Urinary bladder (tissue), 4 donors: ENCODE measurements around the gene TBC1D8. TPM values are rescaled to one million over a fixed set of nuclear protein-coding genes. Genes with fewer than 3 reads are reported as not detected.
A peak's percentile ranks its signal among the peaks of the same experiment; 100 is the strongest.

Source experiments
- DNase-seq: peaks from one replicate; pipeline ENCODE4 v3.0.0-alpha.2; 2015; ENCODE audit errors: extremely low spot score
- H3K27ac ChIP-seq: one replicate; pipeline ENCODE4 v1.5.1; 2013; ENCODE audit warnings: low read depth, mild to moderate bottlenecking, moderate library complexity
- H3K36me3 ChIP-seq: one replicate; pipeline ENCODE4 v1.6.1; 2013; ENCODE audit warnings: mild to moderate bottlenecking, moderate library complexity; ENCODE audit not compliant: insufficient read depth
- H3K4me1 ChIP-seq: one replicate; pipeline ENCODE4 v1.6.1; 2013; ENCODE audit warnings: mild to moderate bottlenecking, moderate library complexity; ENCODE audit not compliant: insufficient read depth
- H3K4me3 ChIP-seq: one replicate; pipeline ENCODE4 v1.5.1; 2013; ENCODE audit warnings: low read depth, low read length
- WGBS: extraction: QIAGEN DNeasy Blood & Tissue Kit; methylation state at CpG from one replicate; pipeline ENCODE4 v1.1.7; 2013; 5-methylcytosine and 5-hydroxymethylcytosine counted together
- polyA plus RNA-seq: library from polyadenylated mRNA; stranded (reverse); fragments of 200-250 nt; gene quantifications from one replicate; pipeline ENCODE4 v1.2.3, GENCODE V29; 2013
- total RNA-seq: library from RNA; depleted of rRNA; stranded (reverse); fragments of >200 nt; gene quantifications from one replicate; pipeline ENCODE4 v1.2.3, GENCODE V29; 2014
- donor health status: healthy with polysubstance abuse.
- donor health status: healthy.

The TBC1D8 gene
- total and polyA plus RNA-seq, 2 donors, result 14.0 to 19.0 TPM

DNA sequence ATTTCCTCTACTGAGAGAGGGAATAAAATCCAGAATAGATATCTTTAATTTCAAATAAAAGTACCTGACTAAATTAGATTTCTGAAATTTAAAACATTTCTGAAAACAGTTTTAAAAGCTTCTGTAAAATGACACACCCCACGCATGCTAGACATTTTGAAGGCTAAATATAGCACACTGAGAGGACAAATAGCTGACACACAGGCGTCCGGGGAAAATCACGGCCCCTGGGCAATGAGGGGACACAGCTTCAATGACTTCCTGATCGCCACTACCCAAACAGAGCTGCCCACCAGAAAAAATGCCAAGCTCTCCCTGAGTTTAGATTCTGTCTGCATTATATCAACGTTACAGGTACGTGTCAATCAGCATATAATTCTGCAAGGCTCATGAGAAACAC, 10.9 kb downstream of the TBC1D8 start:
- no peak overlapping the region for H3K27ac ChIP-seq
- WGBS, result 70% methylated on average over 7 of the region's 7 CpGs
- no peak for DNase-seq
- H3K36me3 ChIP-seq, result no peaks in the 10 kb centered on the region
- H3K4me3 ChIP-seq, result no peak overlapping the region
- H3K4me1 ChIP-seq, result peaks cover 1% of the 10 kb centered on the region

DNA sequence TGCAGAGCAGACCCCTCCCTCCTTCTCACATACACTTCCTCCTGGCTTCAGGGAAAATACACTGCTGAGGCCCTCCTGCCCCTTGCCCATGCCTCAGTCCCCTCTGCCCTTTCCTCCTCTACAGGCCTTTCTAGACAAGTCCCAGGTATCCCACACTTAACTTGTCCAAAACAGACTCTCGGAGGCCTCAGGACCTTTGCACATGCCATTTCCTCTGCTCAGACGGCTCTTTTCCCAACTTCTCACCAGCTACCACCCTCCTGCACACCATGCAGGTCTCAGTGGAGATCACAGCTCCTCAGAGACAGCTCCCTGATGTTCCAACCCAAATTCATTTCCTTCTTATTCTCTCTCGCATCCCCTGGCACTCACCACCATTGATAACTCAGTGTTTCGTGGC, 11.7 kb downstream of the TBC1D8 start:
- Histone ChIP-seq H3K27ac (no peak overlapping the region), H3K36me3 (no peaks in the 10 kb centered on the region), H3K4me3 (no peak overlapping the region), H3K4me1 (peaks cover 1% of the 10 kb centered on the region)
- no peak for DNase-seq
- WGBS, result 96% methylated on average over 4 of the region's 4 CpGs

DNA sequence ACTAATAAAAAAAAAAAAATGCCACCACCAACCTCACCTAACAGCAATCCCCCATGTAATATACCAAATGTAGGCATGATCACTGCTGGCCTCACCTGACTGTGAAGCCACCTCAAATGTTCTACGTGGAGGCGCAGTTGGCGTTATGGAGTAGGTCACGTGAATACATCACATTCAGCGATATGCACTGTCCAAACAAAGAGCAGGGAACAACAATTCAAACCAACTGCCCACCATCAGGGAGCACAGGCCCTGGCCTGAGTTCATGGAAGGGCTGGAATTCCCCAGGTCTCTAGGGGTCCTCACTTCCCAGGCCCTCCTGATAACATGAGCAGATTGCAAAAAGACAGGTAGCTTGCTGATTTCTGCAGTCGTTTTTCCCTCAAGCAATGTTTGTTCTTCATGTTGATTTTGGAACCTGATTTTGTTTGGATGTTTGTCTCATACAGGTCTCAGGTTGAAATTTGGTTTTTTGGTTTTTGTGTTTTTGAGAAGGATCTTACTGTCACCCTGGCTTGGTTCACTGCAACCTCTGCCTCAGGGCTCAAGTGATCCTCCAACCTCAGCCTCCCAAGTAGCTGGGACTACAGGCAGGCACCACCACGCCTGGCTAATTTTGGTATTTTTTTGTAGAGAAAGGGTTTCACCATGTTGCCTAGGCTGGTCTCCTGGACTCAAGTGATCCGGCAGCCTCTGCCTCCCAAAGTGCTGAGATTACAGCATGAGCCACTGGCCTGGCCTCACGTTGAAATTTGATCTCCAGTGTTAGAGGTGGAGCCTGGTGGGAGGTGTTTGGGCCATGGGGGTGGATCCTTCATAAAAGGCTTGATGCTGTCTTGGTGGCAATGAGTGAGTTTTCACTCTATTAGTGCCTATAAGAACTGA, 15.5 kb downstream of the TBC1D8 start:
- Histone ChIP-seq H3K4me3 (no peak overlapping the region), H3K4me1 (no peaks in the 10 kb centered on the region), H3K27ac (no peak overlapping the region), H3K36me3 (no peaks in the 10 kb centered on the region)
- 86% methylated on average over 9 of the region's 9 CpGs for WGBS
- no peak for DNase-seq

DNA sequence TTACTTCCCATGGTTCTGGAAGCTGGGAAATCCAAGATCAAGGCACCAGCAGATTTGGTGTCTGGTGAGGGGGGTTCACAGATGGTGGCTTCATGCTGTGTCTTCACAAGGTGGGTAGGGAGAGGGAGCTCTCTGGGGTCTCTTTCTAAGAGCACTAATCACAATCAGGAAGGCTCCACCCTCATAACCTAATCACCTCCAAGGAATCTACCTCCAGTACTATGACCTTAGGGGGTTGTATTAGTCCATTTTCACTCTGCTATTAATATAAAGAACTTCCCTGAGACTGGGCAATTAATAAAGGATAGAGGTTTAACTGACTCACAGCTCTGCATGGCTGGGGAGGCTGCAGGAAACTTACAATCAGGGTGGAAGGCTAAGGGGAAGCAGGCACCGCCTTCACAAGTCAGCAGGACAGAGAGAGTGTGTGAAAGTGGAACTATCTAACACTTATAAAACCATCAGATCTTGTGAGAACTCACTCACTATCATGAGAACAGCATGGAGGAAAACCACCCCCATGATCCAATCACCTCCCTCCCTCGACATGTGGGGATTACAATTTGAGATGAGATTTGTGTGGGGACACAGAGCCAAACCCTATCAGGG, 17.6 kb downstream of the TBC1D8 start:
- Histone ChIP-seq H3K36me3 (no peaks in the 10 kb centered on the region), H3K4me1 (no peaks in the 10 kb centered on the region), H3K27ac (no peak overlapping the region), H3K4me3 (no peak overlapping the region)
- 74% methylated on average over 2 of the region's 2 CpGs for WGBS
- no peak for DNase-seq

DNA sequence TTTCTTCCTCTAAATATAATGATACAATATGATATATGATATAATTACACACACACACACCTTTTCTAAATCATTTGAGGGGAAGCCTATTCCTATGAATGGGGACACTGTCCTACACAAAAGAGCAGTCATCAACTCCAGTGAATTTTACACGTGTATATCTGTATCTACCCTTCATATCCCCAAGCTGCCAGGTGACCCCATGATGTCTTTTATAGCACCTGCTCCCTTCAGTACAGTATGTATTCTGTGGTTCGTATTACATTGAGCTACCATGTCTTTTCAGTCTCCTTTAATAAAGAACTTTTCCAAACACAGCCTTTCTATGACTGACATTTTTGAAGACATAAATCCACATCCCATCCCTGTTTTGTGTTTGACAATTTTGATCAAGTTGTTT, 19.0 kb downstream of the TBC1D8 start:
- no peaks in the 10 kb centered on the region for H3K4me1 ChIP-seq
- no peak overlapping the region for H3K27ac ChIP-seq
- no peak overlapping the region for H3K4me3 ChIP-seq
- 91% methylated on average over 2 of the region's 2 CpGs for WGBS
- DNase-seq, result no peak
- no peaks in the 10 kb centered on the region for H3K36me3 ChIP-seq

DNA sequence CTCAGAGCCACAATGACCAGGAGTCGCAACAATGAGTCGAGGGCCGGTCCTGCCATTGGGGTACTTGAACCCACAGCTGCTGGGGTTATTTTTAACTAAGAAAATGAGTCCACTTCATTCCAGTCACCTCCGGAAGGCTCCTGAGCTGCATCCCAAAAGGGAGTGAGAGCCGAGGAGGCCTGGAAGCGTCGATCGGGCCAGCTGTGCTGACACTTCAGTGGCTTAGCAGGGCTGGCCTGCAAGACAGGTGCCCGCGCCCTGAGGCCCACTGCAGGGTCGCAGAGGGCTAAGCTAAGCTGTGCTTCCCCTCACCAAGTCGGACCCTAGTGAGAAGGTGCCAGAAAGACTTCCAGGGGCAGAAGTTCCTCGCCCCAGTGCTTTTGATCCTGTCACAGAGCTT, 21.1 kb downstream of the TBC1D8 start:
- DNase-seq, result no peak
- Histone ChIP-seq H3K27ac (no peak overlapping the region), H3K4me1 (no peaks in the 10 kb centered on the region), H3K36me3 (no peaks in the 10 kb centered on the region), H3K4me3 (no peak overlapping the region)
- WGBS, result 95% methylated on average over 13 of the region's 13 CpGs

DNA sequence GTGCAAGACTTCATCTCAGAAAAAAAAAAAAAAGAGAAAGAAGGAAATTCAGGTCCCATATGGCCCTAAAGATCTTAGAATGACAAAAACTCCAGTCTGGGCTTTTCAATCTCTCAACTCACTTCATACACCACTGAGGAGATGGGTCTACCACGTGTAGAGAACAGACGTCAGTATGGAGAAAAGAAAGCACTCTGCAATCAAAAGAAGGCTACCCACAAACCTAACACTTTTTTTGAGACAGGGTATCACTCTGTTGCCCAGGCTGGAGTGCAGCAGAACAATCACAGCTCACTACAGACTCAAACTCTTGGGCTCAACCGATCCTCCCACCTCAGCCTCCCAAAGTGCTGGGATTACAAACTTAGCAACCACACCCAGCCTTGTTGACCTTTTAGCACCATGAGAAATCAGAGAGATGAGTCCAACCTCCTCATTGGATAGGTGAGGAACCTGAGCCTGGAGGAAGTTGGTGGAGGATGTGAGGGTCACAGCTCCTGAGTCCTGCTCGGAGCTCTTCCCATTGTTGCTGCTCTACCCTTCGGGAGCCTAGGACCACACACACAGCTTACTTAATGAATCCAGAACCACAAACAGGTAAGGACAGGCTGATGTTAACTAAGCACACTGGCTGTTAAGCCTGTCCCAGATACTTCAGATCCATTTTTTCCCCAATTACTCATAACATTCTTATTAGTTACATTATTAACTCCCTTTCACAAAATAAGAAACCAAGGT, 23.7 kb downstream of the TBC1D8 start:
- Histone ChIP-seq H3K4me3 (no peak overlapping the region), H3K36me3 (no peaks in the 10 kb centered on the region), H3K4me1 (no peaks in the 10 kb centered on the region), H3K27ac (no peak overlapping the region)
- WGBS, result 92% methylated on average over 5 of the region's 5 CpGs
- no peak for DNase-seq

DNA sequence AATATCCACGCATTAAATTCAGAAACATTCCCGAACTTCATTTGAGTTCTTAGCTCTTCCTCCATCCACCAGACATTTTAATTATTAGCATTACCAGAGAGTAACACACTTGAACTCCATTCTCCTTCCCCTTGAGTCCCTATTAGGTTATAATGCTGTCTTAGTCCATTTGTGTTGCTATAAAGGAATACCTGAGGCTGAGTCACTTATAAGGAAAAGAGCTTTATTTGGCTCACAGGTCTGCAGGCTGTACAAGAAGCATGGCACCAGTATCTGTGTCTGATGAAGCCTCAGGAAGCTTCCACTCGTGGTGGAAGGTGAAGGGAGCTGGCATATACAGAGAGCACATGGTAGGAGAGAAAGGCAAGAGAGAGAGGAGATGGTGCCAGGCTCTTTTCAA, 25.4 kb downstream of the TBC1D8 start:
- no peaks in the 10 kb centered on the region for H3K36me3 ChIP-seq
- no peak overlapping the region for H3K4me3 ChIP-seq
- no peaks in the 10 kb centered on the region for H3K4me1 ChIP-seq
- WGBS, result 94% methylated on average over 3 of the region's 3 CpGs
- no peak overlapping the region for H3K27ac ChIP-seq
- DNase-seq, result no peak

DNA sequence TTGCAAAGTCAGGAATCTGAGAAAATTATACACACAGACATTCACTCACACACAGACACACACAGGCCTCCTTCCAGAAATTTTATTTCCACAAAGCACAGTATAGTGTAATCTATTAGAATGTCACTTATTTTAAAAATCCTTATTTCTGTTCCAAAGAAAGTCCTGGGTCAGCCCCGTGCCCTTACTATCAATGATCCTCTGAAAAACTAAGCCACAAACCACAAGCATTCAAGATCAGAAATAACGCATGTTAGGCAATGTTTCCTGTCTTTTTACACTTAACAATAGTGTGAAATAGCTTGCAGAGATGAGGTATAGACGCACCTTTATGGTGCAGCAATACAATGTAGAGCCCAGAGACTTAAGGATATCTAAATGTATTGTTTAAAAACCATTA, 25.8 kb downstream of the TBC1D8 start:
- no peaks in the 10 kb centered on the region for H3K4me1 ChIP-seq
- H3K36me3 ChIP-seq, result no peaks in the 10 kb centered on the region
- H3K4me3 ChIP-seq, result no peak overlapping the region
- 53% methylated on average over 3 of the region's 3 CpGs for WGBS
- H3K27ac ChIP-seq, result no peak overlapping the region
- no peak for DNase-seq

DNA sequence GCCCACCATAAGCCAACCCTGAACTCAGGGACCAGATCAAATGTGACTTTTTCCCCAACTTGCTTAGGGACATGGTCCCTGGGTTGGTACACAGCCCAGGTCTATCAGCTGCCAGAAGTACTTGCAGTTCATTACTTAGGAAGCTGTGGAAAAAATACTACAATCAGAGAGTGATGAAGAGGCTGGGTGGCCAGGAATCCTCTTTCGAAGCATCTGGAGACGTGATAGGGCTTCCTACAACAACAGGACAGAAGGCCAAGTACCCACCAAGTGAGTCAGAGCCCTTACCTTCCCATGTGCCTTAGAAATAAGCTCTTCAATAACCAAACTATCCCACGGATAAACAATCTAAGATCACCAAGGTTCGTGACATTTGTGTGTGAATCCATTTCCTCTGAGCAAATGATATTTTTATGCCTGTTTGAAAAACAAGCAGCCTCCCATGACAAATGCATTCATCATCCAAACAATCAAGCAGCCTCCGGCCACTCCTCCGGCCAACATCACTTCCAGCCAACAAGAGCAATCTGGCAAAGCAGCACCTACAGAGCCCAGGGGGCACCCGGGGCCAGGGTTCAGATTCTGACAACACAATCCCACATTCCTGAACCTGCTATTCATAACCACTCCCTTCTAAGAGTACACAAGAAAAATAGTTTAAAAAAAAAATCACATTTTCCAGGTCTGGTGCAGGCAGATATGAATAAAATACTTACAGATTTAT, 26.4 kb downstream of the TBC1D8 start:
- no peak overlapping the region for H3K4me3 ChIP-seq
- DNase-seq, result no peak
- peak overlapping the region; percentile 42 for H3K27ac ChIP-seq
- H3K4me1 ChIP-seq, result no peaks in the 10 kb centered on the region
- WGBS, result 11% methylated on average over 7 of the region's 7 CpGs
- no peaks in the 10 kb centered on the region for H3K36me3 ChIP-seq

DNA sequence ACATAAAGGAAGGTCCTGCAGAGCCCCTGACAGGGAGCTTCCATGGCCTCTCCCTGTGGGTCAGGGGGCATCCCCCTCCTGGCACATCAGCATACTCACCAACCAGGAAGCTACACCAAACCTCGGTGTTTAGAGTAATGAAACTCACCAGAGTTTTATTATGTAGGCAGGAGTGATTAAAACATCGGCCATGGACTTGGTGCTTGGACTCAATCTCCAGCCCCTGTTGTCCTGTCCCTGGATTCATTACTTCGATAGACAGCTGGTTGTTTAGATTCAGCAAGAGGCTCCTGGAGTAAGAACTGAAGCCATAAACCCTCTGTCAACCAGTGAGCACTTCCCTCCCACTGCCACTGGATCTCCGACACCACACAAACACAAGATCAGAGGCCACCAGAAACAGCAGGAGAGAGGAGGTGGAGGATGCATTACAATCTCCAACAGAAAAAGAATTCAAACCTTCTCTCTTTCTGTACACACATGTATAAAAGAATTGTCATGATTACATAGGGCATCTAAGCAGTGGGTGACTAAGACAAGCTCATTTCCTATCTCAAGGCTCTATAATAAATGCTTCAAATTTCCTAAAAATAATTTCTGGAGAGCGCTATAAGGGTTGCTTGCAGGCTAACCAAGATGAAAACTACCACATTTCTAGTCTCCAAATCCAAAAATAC, 27.2 kb downstream of the TBC1D8 start:
- no peak for DNase-seq
- H3K4me1 ChIP-seq, result no peaks in the 10 kb centered on the region
- H3K4me3 ChIP-seq, result no peak overlapping the region
- no peaks in the 10 kb centered on the region for H3K36me3 ChIP-seq
- H3K27ac ChIP-seq, result no peak overlapping the region
- 49% methylated on average over 5 of the region's 5 CpGs for WGBS

DNA sequence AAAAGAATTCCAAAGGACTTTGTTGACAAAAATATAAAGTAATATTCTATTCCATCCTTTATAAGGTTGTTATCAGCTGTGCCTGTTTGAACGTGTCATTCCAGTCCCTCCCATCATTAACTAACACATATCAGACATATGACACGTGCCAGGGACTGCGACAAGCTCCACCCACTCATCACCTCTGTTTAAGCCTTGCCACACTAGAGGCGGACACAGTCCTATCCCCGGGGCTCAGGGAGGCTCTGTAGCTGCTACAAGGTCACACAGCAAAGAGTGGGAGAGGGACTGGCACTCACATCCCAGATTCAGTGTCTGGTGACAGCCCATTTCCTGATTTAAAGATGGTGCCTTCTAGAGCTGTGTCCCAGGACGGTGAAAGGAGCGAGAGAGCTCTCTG, 30.0 kb downstream of the TBC1D8 start:
- DNase-seq, result no peak
- H3K4me3 ChIP-seq, result no peak overlapping the region
- WGBS, result 86% methylated on average over 7 of the region's 7 CpGs
- H3K36me3 ChIP-seq, result no peaks in the 10 kb centered on the region
- no peaks in the 10 kb centered on the region for H3K4me1 ChIP-seq
- H3K27ac ChIP-seq, result no peak overlapping the region
